ENCODE data around the gene EVI5. TPM values are rescaled to one million over a fixed set of nuclear protein-coding genes. Genes with fewer than 3 reads are reported as not detected.

EVI5 gene
- total RNA-seq, 1 donor from 2014 or later = 52.6 TPM

DNA sequence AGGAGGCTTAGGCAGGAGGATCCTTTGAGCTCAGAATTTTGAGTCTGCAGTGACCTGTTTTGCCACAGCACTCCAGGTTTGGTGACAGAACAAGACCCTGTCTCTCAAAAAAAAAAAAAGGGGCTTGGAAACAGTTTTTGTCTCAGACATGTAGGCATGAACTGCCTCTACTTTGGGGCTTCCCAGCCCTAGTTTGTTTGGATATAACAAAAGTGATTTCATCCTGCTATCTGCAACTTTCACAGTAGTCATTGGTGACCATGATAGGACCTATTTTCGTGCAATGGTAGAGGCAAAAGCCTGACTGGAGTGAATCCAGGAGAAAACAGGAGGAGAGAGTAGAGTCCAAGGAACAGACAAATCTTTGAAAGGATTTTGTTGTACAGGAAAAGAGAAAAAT is 20.3 kb upstream of the EVI5 start:
- DNase-seq (ENCODE audit: extremely low spot score, unreplicated experiment) = no peak
- H3K9me3 Mint-ChIP-seq (ENCODE audit: unreplicated experiment) = no peaks in the 10 kb centered on the region
- H3K4me3 Mint-ChIP-seq (ENCODE audit: unreplicated experiment) = no peak overlapping the region
- H3K4me1 Mint-ChIP-seq (ENCODE audit: unreplicated experiment) = peaks cover 5% of the 10 kb centered on the region
- H3K27me3 Mint-ChIP-seq (ENCODE audit: unreplicated experiment) = no peaks in the 10 kb centered on the region
- TF ChIP-seq, protein P1, sequence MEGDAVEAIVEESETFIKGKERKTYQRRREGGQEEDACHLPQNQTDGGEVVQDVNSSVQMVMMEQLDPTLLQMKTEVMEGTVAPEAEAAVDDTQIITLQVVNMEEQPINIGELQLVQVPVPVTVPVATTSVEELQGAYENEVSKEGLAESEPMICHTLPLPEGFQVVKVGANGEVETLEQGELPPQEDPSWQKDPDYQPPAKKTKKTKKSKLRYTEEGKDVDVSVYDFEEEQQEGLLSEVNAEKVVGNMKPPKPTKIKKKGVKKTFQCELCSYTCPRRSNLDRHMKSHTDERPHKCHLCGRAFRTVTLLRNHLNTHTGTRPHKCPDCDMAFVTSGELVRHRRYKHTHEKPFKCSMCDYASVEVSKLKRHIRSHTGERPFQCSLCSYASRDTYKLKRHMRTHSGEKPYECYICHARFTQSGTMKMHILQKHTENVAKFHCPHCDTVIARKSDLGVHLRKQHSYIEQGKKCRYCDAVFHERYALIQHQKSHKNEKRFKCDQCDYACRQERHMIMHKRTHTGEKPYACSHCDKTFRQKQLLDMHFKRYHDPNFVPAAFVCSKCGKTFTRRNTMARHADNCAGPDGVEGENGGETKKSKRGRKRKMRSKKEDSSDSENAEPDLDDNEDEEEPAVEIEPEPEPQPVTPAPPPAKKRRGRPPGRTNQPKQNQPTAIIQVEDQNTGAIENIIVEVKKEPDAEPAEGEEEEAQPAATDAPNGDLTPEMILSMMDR (IDR thresholded peaks at IDR 0.05) = no peak
- no peak overlapping the region for H3K27ac Mint-ChIP-seq (ENCODE audit: unreplicated experiment)
- H3K36me3 Mint-ChIP-seq (ENCODE audit: unreplicated experiment) = no peaks in the 10 kb centered on the region

DNA sequence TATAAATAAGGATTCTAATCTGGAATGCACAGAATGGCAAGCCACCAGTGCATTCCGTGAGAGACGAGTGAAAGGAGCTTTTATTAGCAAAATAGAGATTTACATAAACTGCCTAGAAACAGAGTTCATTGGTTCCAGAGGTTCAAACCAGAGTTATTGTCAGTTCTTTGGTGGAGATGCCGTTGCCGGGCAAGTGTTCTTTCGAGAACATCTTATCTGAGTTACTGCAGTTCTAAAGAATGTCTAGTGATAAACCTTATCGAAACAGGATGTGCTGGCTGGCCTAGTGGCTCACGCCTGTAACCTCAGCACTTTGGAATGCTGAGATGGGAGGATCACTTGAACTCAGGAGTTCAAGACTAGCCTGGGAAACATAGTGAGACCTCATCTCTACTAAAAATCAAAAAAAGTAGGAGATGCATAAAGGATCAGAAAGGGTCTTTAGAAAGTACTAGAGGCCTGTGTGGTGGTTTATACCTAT is 19.9 kb upstream of the EVI5 start:
- Mint-ChIP-seq H3K9me3 (ENCODE audit: unreplicated experiment) (no peaks in the 10 kb centered on the region), H3K4me3 (ENCODE audit: unreplicated experiment) (peak overlapping the region; percentile 52), H3K4me1 (ENCODE audit: unreplicated experiment) (peaks cover 5% of the 10 kb centered on the region), H3K36me3 (ENCODE audit: unreplicated experiment) (no peaks in the 10 kb centered on the region), H3K27me3 (ENCODE audit: unreplicated experiment) (no peaks in the 10 kb centered on the region), H3K27ac (ENCODE audit: unreplicated experiment) (peak overlapping the region; percentile 64)
- no peak for DNase-seq (ENCODE audit: extremely low spot score, unreplicated experiment)
- TF ChIP-seq, protein P1 (IDR thresholded peaks at IDR 0.05) = no peak

DNA sequence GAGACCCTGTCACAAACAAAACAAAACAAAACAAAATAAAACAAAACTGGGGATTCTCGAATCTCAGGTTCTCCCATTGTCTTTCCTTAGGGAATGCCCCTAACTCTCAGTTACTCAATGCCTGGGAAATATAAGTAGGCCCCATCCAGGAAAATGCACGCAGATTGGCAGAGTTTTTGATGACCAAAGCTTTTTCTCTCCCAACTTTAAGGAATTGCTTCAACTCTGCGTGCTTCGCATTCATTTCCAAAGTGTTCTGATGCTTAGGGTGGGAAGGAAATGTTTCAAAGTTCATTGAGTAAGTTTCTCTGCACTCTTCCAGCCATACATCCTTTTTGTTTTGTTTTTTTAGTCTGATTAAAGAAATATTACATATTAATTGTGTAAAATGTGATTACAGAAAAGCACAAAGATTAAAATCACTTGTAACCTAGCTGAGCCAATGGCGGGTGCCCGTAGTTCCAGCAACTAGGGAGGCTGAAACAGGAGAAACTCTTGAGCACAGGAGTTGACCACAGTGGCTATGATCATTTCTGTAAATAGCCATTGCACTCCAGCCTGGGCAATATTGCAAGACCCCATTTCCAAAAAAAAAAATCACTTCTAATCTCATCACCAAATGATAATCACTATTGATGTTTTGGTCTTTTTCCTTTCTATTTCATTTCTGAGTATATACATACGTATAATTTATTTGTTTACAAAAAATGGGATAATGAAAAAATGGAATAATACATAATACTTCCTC is 18.4 kb upstream of the EVI5 start:
- no peaks in the 10 kb centered on the region for H3K27me3 Mint-ChIP-seq (ENCODE audit: unreplicated experiment)
- H3K4me1 Mint-ChIP-seq (ENCODE audit: unreplicated experiment) = peaks cover 5% of the 10 kb centered on the region
- no peak overlapping the region for H3K4me3 Mint-ChIP-seq (ENCODE audit: unreplicated experiment)
- no peaks in the 10 kb centered on the region for H3K9me3 Mint-ChIP-seq (ENCODE audit: unreplicated experiment)
- no peak overlapping the region for H3K27ac Mint-ChIP-seq (ENCODE audit: unreplicated experiment)
- H3K36me3 Mint-ChIP-seq (ENCODE audit: unreplicated experiment) = no peaks in the 10 kb centered on the region
- TF ChIP-seq, protein P1 (IDR thresholded peaks at IDR 0.05) = no peak
- no peak for DNase-seq (ENCODE audit: extremely low spot score, unreplicated experiment)

DNA sequence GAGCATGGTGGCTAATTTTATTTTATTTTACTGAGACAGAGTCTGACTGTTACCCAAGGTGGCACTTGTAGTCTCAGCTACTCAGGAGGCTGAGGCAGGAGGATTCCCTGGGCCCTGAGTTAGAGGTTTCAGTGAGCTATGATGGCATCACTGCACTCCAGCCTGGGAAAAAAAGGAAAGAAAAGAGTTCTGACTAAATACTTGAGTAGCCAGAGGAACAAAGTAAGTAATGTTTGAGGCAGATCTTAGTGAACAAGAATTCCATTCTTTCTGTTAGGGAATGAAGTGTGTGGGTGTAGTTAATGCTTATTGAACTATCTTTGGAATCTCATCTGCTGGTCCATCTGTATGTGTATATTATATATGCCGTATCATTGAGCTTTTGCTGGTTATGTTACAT is 13.1 kb upstream of the EVI5 start:
- H3K4me1 Mint-ChIP-seq (ENCODE audit: unreplicated experiment) = peaks cover 12% of the 10 kb centered on the region
- DNase-seq (ENCODE audit: extremely low spot score, unreplicated experiment) = no peak
- no peak overlapping the region for H3K27ac Mint-ChIP-seq (ENCODE audit: unreplicated experiment)
- H3K9me3 Mint-ChIP-seq (ENCODE audit: unreplicated experiment) = no peaks in the 10 kb centered on the region
- H3K36me3 Mint-ChIP-seq (ENCODE audit: unreplicated experiment) = no peaks in the 10 kb centered on the region
- H3K27me3 Mint-ChIP-seq (ENCODE audit: unreplicated experiment) = no peaks in the 10 kb centered on the region
- H3K4me3 Mint-ChIP-seq (ENCODE audit: unreplicated experiment) = no peak overlapping the region
- TF ChIP-seq, protein P1 (IDR thresholded peaks at IDR 0.05) = no peak

DNA sequence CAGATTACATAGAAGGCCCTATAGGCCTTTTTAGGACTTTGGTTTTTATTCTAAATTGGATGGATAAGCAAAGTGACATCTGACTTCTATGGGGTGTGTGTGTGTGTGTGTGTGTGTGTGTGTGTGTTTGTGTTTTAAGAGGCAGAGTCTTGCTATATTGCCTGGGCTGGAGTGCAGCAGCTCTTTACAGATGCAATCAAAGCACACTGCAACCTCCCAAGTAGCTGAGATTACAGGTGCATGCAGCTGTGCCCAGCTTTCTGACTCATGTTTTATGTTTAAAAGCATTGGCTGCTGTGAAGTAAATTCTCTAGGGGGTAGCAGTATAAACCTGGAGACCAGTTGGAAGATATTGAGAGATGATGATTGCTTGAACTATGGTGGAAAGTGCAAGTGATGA is 12.4 kb upstream of the EVI5 start:
- H3K27me3 Mint-ChIP-seq (ENCODE audit: unreplicated experiment) = no peaks in the 10 kb centered on the region
- TF ChIP-seq, protein P1 (IDR thresholded peaks at IDR 0.05) = no peak
- DNase-seq (ENCODE audit: extremely low spot score, unreplicated experiment) = no peak
- no peak overlapping the region for H3K4me3 Mint-ChIP-seq (ENCODE audit: unreplicated experiment)
- H3K9me3 Mint-ChIP-seq (ENCODE audit: unreplicated experiment) = no peaks in the 10 kb centered on the region
- no peaks in the 10 kb centered on the region for H3K36me3 Mint-ChIP-seq (ENCODE audit: unreplicated experiment)
- H3K27ac Mint-ChIP-seq (ENCODE audit: unreplicated experiment) = no peak overlapping the region
- peaks cover 12% of the 10 kb centered on the region for H3K4me1 Mint-ChIP-seq (ENCODE audit: unreplicated experiment)

Measured in osteocyte (in vitro differentiated cells).